Measurements from ENCODE around the gene ZCCHC24. TPM values are rescaled to one million over a fixed set of nuclear protein-coding genes. Genes with fewer than 3 reads are reported as not detected.

ZCCHC24 gene
- total RNA-seq, 1 donor from 2014 or later: 57.0 TPM

GRCh38 chr10:79380125-79380945, 65.1 kb downstream of the ZCCHC24 start:
- DNase-seq (ENCODE audit: extremely low spot score in 2 of 2): peak in 1 of 2 donors; percentile 93
- H3K36me3 ChIP-seq: peaks cover 0 to 4% of the 10 kb centered on the region in 2 donors
- intact Hi-C loops (cut with DNase I): no loop called here

GRCh38 chr10:79379512-79380124, 65.8 kb downstream of the ZCCHC24 start:
- TF ChIP-seq POLR2AphosphoS5 (IDR thresholded peaks at IDR 0.05; ENCODE audit: insufficient read depth in 1 of 2, low read depth in 1 of 2): peak in 1 of 2 donors; percentile 36
- no peak for TF ChIP-seq POLR2A (IDR thresholded peaks at IDR 0.05)
- peak overlapping the region; percentile 86 for H3K27ac ChIP-seq
- no peak overlapping the region for H3K4me3 ChIP-seq
- no peaks in the 10 kb centered on the region for H3K9me3 ChIP-seq
- no peaks in the 10 kb centered on the region for H3K27me3 ChIP-seq
- peak; percentile 79 to 91 for DNase-seq (ENCODE audit: extremely low spot score in 2 of 2)
- no peaks in the 10 kb centered on the region for H3K36me3 ChIP-seq
- H3K4me1 ChIP-seq: peaks cover 47% of the 10 kb centered on the region
- intact Hi-C loops (cut with DNase I): no loop called here

More at GRCh38 chr10:79380125-79380945, 65.1 kb downstream of the ZCCHC24 start:
- TF ChIP-seq POLR2AphosphoS5 (IDR thresholded peaks at IDR 0.05; ENCODE audit: insufficient read depth in 1 of 2, low read depth in 1 of 2): no peak
- TF ChIP-seq CTCF (IDR thresholded peaks at IDR 0.05): no peak
- H3K27ac ChIP-seq: peak overlapping the region; percentile 86
- no peaks in the 10 kb centered on the region for H3K9me3 ChIP-seq
- H3K4me1 ChIP-seq: peaks cover 41% of the 10 kb centered on the region
- no peak overlapping the region for H3K4me3 ChIP-seq
- no peaks in the 10 kb centered on the region for H3K27me3 ChIP-seq

GRCh38 chr10:79378647-79379511, 66.5 kb downstream of the ZCCHC24 start:
- Histone ChIP-seq H3K27ac (peak overlapping the region; percentile 86), H3K9me3 (no peaks in the 10 kb centered on the region), H3K4me1 (peaks cover 48% of the 10 kb centered on the region), H3K4me3 (no peak overlapping the region), H3K27me3 (no peaks in the 10 kb centered on the region), H3K36me3 (no peaks in the 10 kb centered on the region)
- DNase-seq (ENCODE audit: extremely low spot score in 2 of 2): peak; percentile 86 to 94
- intact Hi-C loops (cut with DNase I): no loop called here
- TF ChIP-seq POLR2AphosphoS5 (IDR thresholded peaks at IDR 0.05; ENCODE audit: insufficient read depth in 1 of 2, low read depth in 1 of 2) (no peak), CTCF (IDR thresholded peaks at IDR 0.05) (no peak), POLR2A (IDR thresholded peaks at IDR 0.05) (no peak)

GRCh38 chr10:79378383-79378646, 67.1 kb downstream of the ZCCHC24 start:
- H3K9me3 ChIP-seq: no peaks in the 10 kb centered on the region
- no peak overlapping the region for H3K27ac ChIP-seq
- no peak for TF ChIP-seq POLR2A (IDR thresholded peaks at IDR 0.05)
- H3K36me3 ChIP-seq: no peaks in the 10 kb centered on the region
- no peak overlapping the region for H3K4me3 ChIP-seq
- intact Hi-C loops (cut with DNase I): no loop called here
- DNase-seq (ENCODE audit: extremely low spot score in 2 of 2): peak in 1 of 2 donors; percentile 81
- H3K27me3 ChIP-seq: no peaks in the 10 kb centered on the region
- peaks cover 48% of the 10 kb centered on the region for H3K4me1 ChIP-seq

- Histone ChIP-seq H3K4me1 (peaks cover 47% of the 10 kb centered on the region), H3K27me3 (no peaks in the 10 kb centered on the region), H3K4me3 (no peak overlapping the region), H3K36me3 (no peaks in the 10 kb centered on the region), H3K27ac (no peak overlapping the region), H3K9me3 (no peaks in the 10 kb centered on the region)
- DNase-seq (ENCODE audit: extremely low spot score in 2 of 2): peak; percentile 70 to 74
- intact Hi-C loops (cut with DNase I): no loop called here
- TF ChIP-seq POLR2AphosphoS5 (IDR thresholded peaks at IDR 0.05; ENCODE audit: insufficient read depth in 1 of 2, low read depth in 1 of 2): no peak
- no peak for TF ChIP-seq POLR2A (IDR thresholded peaks at IDR 0.05)
- no peak for TF ChIP-seq CTCF (IDR thresholded peaks at IDR 0.05)
These were observed 67.7 kb downstream of the ZCCHC24 start for GRCh38 chr10:79377557-79378382.
